Measurements from ENCODE around the gene CDH11.

GRCh38 chr16:65118871-65119270 lies 3.0 kb downstream of the CDH11 start:
- TF ChIP-seq, protein P1, sequence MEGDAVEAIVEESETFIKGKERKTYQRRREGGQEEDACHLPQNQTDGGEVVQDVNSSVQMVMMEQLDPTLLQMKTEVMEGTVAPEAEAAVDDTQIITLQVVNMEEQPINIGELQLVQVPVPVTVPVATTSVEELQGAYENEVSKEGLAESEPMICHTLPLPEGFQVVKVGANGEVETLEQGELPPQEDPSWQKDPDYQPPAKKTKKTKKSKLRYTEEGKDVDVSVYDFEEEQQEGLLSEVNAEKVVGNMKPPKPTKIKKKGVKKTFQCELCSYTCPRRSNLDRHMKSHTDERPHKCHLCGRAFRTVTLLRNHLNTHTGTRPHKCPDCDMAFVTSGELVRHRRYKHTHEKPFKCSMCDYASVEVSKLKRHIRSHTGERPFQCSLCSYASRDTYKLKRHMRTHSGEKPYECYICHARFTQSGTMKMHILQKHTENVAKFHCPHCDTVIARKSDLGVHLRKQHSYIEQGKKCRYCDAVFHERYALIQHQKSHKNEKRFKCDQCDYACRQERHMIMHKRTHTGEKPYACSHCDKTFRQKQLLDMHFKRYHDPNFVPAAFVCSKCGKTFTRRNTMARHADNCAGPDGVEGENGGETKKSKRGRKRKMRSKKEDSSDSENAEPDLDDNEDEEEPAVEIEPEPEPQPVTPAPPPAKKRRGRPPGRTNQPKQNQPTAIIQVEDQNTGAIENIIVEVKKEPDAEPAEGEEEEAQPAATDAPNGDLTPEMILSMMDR (IDR thresholded peaks at IDR 0.05; ENCODE audit: low read length) = no peak
- no peak for TF ChIP-seq EZH2 (IDR thresholded peaks at IDR 0.05; ENCODE audit: borderline replicate concordance, low read length)
